Measurements from ENCODE around the gene CHMP2B.
"Not testable (repeated sequence)": the region's sequence is repeated elsewhere in the genome, so short reads cannot be mapped to it uniquely, and the experiment has no call there.

CHMP2B gene

DNA sequence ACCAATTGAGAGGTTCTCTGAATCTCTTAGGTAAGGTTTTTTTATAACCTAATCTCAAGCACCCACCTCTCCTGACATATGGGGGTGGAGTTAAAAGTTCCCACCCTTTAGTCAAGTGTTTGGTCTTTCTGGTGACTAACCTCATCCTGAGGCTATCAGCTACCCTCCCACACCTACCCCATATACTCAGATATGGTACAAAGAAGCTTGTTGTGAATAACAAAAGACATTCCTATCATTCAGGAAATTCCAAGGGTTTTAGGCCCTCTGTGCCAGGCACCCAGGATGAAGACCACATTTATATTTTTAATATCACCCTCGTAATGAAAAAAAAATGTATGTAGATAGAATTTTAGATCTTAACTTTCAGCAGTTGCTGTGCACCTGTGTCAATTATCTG is 9.0 kb downstream of the CHMP2B start:
- no peak for DNase-seq

DNA sequence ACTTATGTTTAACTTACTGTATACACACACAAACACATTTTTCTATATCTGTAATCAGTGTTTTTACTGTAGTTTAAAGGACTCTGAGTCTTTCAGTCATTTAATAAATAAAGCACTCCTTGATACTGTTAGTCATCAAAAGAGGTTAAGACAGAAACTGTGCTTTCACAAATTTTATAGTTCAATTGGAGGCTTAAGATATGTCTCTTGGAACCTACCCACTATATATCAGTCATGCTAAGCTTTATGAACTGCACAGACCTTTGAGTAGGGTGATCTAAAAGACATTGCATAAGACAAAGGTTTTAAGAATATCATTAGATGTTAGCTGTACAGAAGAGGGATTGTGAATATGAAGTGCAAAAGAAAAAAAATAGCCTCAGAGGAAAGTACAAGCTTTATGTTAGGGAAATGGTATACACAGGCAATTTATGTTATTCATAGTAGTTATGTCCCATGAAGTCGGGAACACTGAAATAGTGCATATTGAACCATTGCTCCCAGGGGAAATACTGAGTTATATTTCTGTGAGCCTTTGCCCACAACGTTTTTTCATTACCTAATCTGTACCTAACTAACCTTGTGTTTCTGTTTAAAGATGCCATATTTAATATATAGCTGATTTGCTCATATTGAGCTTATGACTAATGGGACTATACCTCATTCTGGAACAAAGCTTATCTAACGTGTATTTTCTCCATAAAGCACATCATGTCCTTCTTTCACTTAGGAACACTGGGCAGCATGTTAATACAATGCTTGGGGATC is 19.7 kb downstream of the CHMP2B start:
- no peak for DNase-seq

DNA sequence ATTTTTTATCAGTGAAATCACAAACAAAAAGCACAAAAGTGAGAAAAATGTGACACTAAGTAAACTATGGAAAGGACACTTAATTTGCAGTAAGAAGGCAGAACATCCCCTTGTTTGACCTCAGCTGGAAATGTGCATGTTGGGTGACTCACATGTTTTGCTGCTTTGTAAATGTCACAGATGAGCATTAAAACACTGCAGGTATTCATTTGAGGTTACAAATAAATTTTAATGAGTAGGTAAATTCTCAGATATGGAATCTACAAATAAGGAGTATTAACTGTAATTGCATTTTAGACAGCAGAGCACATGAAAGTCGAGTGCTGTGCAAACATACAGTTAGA is 20.3 kb downstream of the CHMP2B start:
- DNase-seq: no peak

DNA sequence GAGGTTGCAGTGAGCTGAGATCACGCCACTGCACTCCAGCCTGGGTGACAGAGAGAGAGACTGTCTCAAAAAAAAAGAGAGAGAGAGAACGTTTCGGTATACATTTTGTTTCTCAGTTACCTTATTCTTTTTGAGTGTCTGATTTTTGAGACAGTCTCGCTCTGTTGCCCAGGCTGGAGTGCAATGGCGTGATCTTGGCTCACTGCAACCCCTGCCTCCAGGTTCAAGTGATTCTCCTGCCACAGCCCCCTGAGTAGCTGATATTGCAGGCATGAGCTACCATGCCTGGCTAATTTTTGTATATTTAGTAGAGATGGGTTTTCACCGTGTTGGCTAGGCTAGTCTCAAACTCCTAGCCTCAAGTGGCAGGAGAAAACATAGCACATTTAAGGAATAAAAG is 21.1 kb downstream of the CHMP2B start:
- not testable (repeated sequence) for DNase-seq

DNA sequence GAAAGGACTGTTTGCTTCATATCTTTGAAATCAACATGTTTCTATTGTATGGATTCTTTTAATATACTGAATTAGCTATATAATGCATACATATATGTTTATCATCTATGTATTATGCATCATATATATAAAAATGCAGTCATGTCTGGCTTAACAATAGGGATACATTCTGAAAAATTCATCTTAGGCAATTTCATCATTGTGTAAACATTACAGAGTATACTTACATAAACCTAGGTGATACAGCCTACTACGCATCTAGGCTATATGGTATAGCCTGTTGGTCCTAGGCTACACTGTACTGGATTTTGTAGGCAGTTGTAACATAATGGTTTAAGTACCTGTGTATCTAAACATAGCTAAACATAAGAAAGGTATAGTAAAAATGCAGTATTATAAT is 21.7 kb downstream of the CHMP2B start:
- DNase-seq: no peak

DNA sequence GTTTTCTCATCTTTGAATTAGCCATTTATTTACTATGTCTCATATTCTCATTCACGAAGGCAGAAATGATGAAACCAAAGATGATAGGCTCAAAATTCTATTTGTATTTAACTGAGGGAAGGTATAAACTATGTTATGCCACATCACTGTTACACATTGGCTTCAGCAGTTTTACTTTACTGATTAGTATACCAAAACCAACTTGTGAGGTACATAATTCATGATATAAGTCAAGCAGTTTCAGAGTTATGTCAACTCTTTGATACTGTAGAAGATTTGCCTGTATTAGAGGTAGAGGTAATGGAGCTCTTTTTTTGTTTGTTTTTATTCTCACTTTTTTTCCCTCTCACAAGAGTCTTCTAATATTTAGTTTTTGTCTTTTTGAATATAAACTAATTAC is 22.9 kb downstream of the CHMP2B start:
- DNase-seq: no peak

DNA sequence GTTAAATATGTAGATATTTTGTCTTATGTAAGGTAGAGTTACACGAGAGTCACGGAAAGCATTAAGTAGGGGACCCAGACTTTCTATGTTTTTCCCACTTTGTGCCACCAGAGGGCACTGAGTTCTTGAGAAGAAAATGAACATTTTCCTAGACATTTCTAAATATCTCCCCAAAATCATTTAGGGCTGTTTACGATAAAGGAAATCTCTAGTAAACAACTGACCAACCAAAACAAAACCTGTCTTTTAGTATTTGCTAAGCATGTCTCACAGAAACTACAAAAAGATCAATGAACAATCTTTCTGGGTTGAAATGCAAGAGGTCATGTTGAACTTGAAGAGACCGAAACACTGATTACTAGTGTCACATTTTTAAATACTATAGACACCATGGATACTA is 33.2 kb downstream of the CHMP2B start:
- DNase-seq: peak; percentile 31 to 32

DNA sequence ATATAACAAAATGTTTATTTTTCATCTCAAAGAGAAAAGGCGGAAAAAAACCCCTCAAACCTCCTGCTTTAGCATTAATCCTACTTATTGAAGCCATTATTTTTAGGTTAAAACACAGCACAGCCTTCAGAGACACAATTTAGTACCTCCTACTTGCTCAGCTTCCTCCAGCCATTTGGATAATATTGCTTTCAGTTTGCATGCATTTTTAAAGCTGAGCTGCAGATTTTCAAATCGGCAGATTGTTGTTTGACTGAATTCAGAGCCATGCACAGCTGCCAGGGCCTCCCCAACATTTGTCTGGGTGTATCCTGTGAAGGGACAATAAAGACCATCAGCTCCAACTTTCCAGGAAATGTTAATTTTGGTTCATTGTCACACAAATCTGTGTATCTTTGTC is 34.8 kb downstream of the CHMP2B start:
- DNase-seq: no peak

DNA sequence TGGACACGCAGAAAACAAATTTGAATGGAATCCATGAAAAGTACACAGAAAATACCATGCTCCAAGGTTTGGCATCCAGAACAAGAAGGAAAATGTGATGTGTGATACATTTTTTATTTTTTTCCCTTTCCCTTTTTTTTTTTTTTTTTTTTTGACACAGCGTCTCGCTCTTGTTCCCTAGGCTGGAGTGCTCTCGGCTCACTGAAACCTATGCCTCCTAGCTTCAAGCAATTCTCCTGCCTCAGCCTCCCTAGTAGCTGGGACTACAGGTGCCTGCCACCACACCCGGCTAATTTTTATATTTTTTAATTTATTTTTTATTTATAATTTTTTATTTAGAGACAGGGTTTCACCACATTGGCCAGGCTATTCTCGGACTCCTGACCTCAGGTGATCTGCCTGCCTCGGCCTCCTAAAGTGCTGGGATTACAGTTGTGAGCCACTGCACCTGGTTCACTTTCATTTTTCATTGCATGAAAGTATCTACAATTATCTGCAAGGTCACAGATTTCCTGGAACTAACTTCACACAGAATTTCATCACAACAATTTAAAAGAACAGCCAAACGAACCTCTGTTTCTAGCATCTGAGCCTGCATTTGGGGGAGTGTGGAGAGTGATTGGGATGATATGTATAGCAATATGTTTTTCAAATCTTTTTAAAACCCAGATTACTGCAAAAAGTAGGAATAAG is 41.0 kb downstream of the CHMP2B start:
- DNase-seq: no peak

DNA sequence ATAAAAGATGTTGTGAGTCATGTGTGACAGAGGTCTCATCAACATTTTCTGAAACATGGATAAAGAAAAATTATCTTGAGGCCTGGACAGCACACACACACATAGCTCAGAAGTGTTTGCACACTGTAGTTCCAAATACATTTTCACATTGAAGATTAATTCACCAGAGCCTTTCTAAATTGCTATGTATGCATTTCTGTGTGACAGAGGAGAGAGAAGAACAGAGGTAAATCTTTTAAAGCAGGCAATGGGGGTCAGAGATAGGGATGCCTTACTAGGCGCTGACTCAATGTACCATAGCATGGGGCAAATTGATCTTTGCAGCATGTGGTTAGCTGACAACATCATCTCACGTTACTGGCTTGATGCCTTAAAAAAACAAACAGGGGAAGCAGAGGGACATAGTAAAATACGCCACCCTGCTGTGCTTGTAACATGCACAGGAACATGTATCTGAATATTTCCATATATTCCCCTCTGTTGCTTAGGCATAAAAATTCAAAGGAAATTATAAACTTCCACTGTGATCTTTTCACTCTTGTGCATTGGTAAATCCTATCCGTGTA is 41.6 kb downstream of the CHMP2B start:
- no peak for DNase-seq

DNA sequence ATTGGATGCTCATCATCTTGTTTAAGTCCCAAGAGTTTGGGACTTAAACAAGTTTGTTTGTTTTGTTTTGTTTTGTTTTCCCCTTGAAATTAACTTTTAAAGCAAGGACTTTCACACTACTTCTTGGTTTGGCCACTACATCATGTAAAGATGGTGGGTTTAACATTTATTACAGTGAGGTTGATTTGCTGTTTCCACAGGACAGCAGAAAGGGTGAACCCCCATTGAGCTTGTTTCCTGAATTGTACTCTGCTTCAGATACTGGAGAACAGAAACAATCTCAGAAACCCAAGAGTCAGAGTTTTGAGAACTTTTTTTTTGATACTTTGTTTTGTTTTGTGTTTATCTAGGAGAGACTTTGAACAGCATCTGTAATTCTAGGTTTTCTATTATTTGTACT is 42.6 kb downstream of the CHMP2B start:
- DNase-seq: no peak

DNA sequence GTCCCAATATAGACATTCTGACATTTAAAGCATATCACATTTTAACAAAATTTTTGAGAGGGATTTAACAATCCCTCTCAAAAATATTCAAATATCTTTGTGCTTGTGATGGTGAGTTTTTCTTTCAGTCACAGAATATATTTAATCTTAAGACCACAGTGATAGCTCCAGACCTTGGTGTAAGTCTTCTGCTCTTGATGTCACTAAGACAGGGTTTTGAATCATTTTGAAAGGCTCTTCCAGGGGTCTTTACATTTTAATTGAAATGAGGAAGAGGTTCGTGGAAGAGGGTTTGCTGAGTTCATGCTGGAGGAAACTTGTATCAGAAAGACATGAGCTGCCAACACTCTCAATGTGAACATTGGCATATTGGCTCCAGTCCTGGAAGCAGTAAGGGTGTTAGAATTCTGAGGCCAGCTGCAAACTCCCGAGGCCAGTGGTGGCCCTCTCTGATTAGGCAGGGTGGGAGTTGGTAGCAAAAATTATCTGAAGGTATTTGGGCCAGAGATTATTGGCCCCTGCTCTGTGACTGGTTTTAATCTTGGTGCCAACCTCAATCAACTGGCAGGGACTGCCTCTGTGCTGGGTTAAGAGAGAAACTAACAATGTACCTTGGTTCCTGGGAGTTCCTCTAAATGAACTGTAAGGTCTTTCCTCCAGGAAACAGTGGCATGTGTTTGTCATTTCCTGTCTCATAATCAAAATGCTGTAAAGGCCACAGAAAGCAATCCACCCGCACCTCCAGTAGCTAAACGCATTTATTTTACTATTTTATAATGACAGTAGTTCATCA is 44.0 kb downstream of the CHMP2B start:
- DNase-seq: no peak

DNA sequence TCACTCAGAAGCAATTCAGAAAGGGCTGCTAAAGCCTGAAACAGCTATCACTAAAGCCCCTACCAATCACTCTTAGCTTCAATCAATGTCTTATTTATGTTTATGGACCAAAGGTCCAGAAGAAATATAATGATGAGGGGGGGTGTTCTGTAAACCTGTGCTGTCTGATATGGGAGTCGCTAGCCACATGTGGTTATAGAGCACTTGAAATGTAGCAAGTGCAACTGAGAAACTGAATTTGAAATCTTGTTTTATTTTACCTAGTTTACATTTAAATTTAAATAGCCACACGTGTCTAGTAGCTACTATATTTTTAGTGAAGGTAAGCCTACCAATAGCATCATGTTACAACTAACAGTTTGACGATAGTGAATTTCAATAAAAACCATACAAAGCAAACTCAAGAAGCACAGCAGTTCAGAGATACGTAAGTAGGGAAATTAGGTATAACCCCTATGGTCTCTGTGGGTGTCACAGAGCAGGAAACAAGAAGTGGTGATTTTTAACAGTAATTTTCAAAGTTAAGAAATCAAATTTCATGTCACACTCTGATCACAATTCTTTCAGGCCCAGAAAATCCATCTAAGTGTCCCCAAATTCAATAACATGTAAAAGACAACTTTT is 45.7 kb downstream of the CHMP2B start:
- no peak for DNase-seq

DNA sequence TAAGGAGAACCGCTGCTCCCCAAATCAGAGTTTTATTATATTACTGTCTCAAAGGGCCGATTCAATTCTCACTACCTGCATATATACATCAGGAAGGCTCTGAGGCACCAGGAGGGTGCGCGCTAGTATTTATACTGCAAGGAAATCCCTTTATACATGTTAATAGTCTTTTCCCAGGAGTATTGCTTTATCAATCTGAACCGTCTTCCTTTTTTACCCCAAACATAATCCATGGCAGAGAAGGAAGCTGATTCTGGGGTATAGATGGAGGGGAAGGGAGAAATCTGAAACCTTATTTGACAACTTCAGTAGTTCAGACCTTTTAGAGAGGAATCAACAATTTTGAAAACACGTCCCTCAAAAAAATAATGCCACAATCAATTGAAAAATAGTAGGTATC is 49.4 kb downstream of the CHMP2B start, which contains the start of gene POU1F1:
POU1F1 (minus strand) TSS at position 101 of the 400 bp plus-strand sequence. CDS start 122 bp downstream, outside the sequence.
- no peak for DNase-seq

DNA sequence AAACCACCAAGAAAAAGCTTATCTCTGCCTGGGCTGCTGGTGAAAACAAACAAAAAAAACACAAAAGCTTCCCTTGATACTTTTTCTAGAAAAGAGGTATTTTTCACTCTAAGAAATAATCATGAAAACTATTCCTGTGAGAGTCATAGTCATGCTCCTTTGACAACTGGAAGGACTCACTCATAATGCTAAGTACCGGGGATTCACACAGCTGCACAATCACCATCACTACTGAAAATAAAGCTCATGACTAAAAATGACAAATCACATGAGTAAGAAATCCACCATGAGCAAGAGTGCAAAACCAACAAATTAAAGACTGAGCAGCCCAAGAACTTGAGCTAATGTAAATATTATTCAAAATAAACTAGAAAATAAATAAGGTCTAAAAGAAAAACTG is 59.9 kb downstream of the CHMP2B start:
- DNase-seq: no peak

DNA sequence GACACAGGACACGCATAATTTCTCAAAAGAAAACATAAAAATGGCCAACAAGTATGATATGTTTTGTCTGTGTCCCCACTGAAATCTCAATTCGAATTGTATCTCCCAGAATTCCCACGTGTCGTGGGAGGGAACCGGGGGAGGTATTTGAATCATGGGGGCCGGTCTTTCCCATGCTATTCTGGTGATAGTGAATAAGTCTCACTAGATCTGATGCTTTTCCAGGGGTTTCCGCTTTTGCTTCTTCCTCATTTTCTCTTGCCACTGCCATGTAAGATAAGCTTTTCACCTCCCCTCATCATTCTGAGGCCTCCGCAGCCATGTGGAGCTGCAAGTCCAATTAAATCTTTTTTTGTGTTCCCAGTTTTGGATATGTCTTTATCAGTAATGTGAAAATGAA is 61.3 kb downstream of the CHMP2B start:
- DNase-seq: no peak

DNA sequence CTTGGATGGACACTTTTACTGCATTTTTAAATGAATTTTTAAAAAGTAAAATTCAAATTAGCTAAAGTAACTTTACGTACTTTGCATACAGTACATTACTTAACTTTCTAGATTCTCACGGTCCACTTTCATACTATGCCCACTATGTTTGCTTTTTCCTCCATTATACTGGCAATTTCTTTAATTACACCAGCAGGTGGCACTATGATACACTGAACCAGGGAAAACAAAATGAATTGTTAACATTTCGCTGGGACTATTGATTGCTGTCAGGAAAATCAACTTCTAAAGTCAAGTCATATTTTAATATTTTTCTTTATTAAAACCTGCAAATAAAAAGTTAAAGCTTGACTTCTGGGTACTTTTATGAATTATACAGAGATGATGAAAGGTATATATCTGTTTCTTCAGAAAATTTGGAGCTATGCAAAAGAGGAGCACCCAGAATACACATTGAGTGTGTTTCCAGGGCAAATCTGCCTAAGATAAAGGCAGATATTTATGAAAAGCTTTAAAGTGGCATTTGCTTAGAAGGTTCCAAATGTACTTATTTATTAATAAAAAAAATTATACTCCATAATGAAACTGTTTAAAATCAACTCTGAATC is 71.1 kb downstream of the CHMP2B start:
- DNase-seq: no peak

DNA sequence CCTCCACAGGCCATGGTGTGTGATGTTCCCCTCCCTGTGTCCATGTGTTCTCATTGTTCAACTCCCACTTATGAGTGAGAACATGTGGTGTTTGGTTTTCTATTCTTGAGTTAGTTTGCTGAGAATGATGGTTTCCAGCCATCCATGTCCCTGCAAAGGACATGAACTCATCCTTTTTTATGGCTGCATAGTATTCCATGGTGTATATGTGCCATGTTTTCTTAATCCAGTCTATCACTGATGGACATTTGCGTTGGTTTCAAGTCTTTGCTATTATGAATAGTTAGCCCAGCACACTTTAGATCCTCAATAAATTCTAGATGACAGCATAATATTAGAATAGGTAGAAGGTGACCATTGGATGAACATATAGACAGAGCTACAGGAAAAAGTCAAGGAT is 77.9 kb downstream of the CHMP2B start:
- not testable (repeated sequence) for DNase-seq

All from stimulated activated CD4-positive, alpha-beta T cell treated with anti-CD3 and anti-CD28 coated beads, Interleukin-2, amount 100 ng/mL, for 48 hours (primary cell).